Inferior parietal cortex (tissue), 1 donor: ENCODE results near the gene FER.

Experiments
- DNase-seq: peaks from one replicate; pipeline ENCODE4 v3.0.0-alpha.2; 2016; ENCODE audit errors: extremely low spot score

The FER gene

GRCh38 chr5:109242518-109242917, 494.8 kb downstream of the FER start:
- no peak for DNase-seq

GRCh38 chr5:109246395-109246794, 498.7 kb downstream of the FER start:
- DNase-seq: no peak
